Stimulated activated naive B cell treated with anti-CD40 and anti-IgM and Interleukin-4, amounts not matched to agents 10 μg/mL and 1 μg/mL and 100 μg/mL, for 72 hours (primary cell): Measurements from ENCODE around the gene CRISP1.
"Not testable (repeated sequence)": the region's sequence is repeated elsewhere in the genome, so short reads cannot be mapped to it uniquely, and the experiment has no call there.

Experiments
- ATAC-seq, 2 donors: fragments of 150-1000 bp; cut with Tn5 transposase; replicated peaks; 2 replicates each; pipeline ENCODE4 v1.10.0; 2021; ENCODE audit warnings: moderate library complexity in 1 of 2
- DNase-seq: peaks from one replicate; pipeline ENCODE4 v3.0.0; 2021
- H3K27ac Mint-ChIP-seq: one replicate; pipeline ENCODE4 v1.8.0; 2022; ENCODE audit warnings: mild to moderate bottlenecking, mixed read lengths
- H3K27me3 Mint-ChIP-seq, 2 donors: one replicate each; pipeline ENCODE4 v1.8.0; 2022; ENCODE audit warnings: mixed read lengths in 2 of 2
- H3K36me3 Mint-ChIP-seq, 2 donors: one replicate each; pipeline ENCODE4 v1.8.0; 2022; ENCODE audit warnings: mixed read lengths in 2 of 2, mild to moderate bottlenecking in 1 of 2
- H3K4me1 Mint-ChIP-seq, 2 donors: one replicate each; pipeline ENCODE4 v1.8.0; 2022; ENCODE audit warnings: mixed read lengths in 2 of 2, mild to moderate bottlenecking in 1 of 2
- H3K4me3 Mint-ChIP-seq, 2 donors: one replicate each; pipeline ENCODE4 v1.8.0; 2022; ENCODE audit warnings: mild to moderate bottlenecking in 2 of 2, mixed read lengths in 2 of 2, moderate library complexity in 1 of 2
- H3K9me3 Mint-ChIP-seq, 2 donors: one replicate each; pipeline ENCODE4 v1.8.0; 2022; ENCODE audit warnings: mixed read lengths in 2 of 2, mild to moderate bottlenecking in 1 of 2

Gene CRISP1

DNA sequence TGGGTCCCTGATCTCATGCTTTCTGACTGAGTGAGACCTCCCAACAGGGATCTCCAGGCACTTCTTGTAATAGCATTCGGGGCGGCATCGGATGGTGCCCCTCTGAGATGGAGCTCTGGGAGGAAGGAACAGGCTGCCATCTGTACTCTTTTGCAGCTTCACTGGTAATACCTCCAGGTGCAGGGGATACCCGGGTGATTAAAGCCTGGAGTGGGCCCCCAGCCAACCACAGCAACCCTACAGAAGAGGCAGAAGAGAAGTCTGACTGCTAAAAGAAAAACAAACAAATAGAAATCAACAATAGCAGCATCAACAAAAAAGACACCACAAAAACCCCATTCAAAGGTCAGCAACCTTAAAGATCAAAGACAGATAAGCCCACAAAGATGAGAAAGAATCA lies 60.2 kb downstream of the CRISP1 start:
- H3K27me3 Mint-ChIP-seq = no peaks in the 10 kb centered on the region
- DNase-seq (no peak), ATAC-seq (no peak)
- no peaks in the 10 kb centered on the region for H3K4me1 Mint-ChIP-seq
- H3K9me3 Mint-ChIP-seq = peaks cover 7 to 14% of the 10 kb centered on the region in 2 donors
- H3K36me3 Mint-ChIP-seq = no peaks in the 10 kb centered on the region
- no peak overlapping the region for H3K27ac Mint-ChIP-seq
- H3K4me3 Mint-ChIP-seq = no peak overlapping the region

DNA sequence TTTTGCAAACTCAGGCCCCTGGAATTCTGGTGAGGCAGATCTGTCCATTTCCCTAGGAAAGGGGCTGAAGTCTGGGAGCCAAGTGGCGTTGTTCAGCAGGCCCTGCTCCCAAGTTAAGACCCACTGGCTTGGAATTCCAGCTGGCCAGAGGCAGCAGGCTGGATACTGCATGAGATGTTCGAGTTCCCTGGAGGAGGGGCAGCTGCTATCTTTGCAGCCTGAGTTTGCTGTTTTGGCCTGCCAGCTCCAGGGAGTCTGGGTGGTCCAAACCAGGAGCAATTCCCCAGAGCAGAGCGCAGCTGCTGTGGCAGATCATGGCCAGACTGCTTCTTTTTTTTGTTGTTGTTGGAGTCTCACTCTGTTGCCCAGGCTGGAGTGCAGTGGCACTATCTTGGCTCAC lies 61.1 kb downstream of the CRISP1 start:
- no peaks in the 10 kb centered on the region for H3K4me1 Mint-ChIP-seq

DNA sequence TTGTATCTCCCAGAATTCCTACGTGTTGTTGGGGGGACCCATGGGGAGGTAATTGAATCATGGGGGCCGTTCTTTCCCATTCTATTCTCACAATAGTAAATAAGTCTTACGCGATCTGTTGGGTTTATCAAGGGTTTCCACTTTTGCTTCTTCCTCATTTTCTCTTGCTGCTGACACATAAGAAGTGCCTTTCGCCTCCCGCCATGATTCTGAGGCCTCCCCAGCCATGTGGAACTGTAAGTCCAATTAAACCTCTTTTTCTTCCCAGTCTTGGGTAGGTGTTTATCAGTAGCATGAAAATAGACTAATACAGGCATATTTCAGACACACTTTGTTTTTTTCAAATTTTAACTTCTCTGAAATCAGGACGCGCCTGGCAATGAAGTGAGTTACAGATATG lies 64.8 kb downstream of the CRISP1 start:
- Mint-ChIP-seq H3K27ac (no peak overlapping the region), H3K27me3 (no peaks in the 10 kb centered on the region), H3K36me3 (no peaks in the 10 kb centered on the region), H3K4me3 (no peak overlapping the region), H3K4me1 (no peaks in the 10 kb centered on the region), H3K9me3 (peaks cover 4% of the 10 kb centered on the region in 2 donors)
- no peak for ATAC-seq
- no peak for DNase-seq

More for the DNA sequence above, 61.1 kb downstream of the CRISP1 start:
- Mint-ChIP-seq H3K36me3 (no peaks in the 10 kb centered on the region), H3K9me3 (peaks cover 7 to 14% of the 10 kb centered on the region in 2 donors), H3K27ac (no peak overlapping the region), H3K27me3 (no peaks in the 10 kb centered on the region), H3K4me3 (no peak overlapping the region)
- ATAC-seq = no peak
- no peak for DNase-seq

DNA sequence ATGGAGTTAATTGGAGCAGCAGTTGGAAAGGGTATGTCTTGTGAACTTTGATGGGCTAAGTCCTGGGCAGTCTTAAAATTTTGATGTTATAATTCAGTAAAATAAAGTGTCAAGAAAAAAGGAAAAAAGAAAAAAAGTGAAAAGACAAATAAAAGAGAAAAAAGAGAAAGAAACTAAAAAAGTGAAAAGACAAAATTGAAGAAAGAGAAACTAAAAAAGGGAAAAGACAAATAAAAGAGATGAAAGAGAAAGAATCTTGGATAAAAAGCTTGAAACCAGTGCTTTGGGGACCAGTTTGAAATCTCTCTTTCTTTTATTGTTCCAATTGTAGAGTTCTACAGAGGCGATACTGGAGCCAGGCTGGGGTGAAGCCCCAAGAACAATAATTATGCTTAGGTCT lies 67.2 kb downstream of the CRISP1 start:
- no peaks in the 10 kb centered on the region for H3K36me3 Mint-ChIP-seq
- DNase-seq (no peak), ATAC-seq (no peak)
- peaks cover 0 to 6% of the 10 kb centered on the region in 2 donors for H3K9me3 Mint-ChIP-seq
- H3K4me3 Mint-ChIP-seq = no peak overlapping the region
- H3K27me3 Mint-ChIP-seq = no peaks in the 10 kb centered on the region
- no peak overlapping the region for H3K27ac Mint-ChIP-seq
- no peaks in the 10 kb centered on the region for H3K4me1 Mint-ChIP-seq

DNA sequence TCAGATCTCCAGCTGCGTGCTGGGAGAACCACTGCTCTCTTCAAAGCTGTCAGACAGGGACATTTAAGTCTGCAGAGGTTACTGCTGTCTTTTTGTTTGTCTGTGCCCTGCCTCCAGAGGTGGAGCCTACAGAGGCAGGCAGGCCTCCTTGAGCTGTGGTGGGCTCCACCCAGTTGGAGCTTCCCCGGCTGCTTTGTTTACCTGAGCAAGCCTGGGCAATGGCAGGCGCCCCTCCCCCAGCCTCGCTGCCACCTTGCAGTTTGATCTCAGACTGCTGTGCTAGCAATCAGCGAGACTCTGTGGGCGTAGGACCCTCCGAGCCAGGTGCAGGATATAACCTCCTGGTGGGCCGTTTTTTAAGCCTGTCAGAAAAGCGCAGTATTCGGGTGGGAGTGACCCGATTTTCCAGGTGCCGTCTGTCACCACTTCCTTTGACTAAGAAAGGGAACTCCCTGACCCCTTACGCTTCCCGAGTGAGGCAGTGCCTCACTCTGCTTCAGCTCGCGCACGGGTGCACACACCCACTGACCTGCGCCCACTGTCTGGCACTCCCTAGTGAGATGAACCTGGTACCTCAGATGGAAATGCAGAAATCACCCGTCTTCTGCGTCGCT lies 69.4 kb downstream of the CRISP1 start:
- H3K36me3 Mint-ChIP-seq, H3K4me1 Mint-ChIP-seq, DNase-seq, H3K9me3 Mint-ChIP-seq, H3K27me3 Mint-ChIP-seq, H3K4me3 Mint-ChIP-seq, ATAC-seq, H3K27ac Mint-ChIP-seq: not testable (repeated sequence)

DNA sequence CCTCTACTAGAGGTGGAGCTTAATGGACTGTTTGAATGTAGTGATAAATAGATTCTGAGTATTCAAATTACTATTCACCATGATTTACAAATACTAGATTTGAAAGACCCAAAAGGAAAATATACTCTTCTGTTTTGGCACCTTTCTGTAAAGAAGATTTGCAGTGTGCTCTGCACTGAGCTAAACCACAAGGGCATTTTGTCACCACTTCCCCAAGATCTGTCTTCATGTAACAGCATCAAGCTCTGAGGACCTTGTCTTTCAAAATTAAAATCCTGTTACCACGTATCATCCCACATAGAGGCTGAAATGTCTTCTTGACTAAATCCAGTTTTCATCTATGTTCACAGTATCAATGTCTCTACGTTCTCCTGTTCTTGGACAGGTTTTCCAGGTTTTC lies 76.0 kb downstream of the CRISP1 start:
- H3K9me3 Mint-ChIP-seq = peaks cover 0 to 5% of the 10 kb centered on the region in 2 donors

DNA sequence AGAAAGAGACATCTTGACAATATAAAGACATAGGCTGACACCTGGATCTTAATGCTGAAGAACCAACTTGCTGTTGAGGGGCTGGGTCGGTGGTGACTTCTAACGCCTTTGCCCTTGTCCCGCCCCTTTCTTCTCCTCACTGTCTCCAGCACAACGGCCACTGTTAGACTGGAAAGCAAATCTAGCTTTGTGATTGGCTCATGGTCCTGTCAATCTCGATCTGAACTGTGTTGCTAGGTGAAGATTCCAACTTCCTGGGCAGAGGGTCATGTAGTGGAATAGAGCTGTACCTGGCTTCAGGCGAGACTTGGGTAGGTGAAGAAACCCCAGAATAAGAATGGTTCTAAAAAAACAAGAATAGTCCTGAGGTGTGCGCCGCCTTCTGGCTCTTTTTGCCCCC lies 79.2 kb downstream of the CRISP1 start, which contains the start of gene PGK2:
PGK2 (minus strand) TSS at position 110 of the 400 bp plus-strand sequence; CDS start at position 12, 98 bp downstream.
- DNase-seq = no peak
- peaks cover 0 to 3% of the 10 kb centered on the region in 2 donors for H3K9me3 Mint-ChIP-seq
- no peaks in the 10 kb centered on the region for H3K27me3 Mint-ChIP-seq
- no peaks in the 10 kb centered on the region for H3K4me1 Mint-ChIP-seq
- no peak for ATAC-seq
- H3K27ac Mint-ChIP-seq = no peak within 1 kb of the TSS
- H3K36me3 Mint-ChIP-seq = no peaks in the 10 kb centered on the region
- H3K4me3 Mint-ChIP-seq = no peak within 1 kb of the TSS

More for the DNA sequence above, 76.0 kb downstream of the CRISP1 start:
- H3K27ac Mint-ChIP-seq = no peak overlapping the region
- DNase-seq (no peak), ATAC-seq (no peak)
- H3K4me1 Mint-ChIP-seq = no peaks in the 10 kb centered on the region
- no peaks in the 10 kb centered on the region for H3K27me3 Mint-ChIP-seq
- H3K4me3 Mint-ChIP-seq = no peak overlapping the region
- H3K36me3 Mint-ChIP-seq = no peaks in the 10 kb centered on the region

DNA sequence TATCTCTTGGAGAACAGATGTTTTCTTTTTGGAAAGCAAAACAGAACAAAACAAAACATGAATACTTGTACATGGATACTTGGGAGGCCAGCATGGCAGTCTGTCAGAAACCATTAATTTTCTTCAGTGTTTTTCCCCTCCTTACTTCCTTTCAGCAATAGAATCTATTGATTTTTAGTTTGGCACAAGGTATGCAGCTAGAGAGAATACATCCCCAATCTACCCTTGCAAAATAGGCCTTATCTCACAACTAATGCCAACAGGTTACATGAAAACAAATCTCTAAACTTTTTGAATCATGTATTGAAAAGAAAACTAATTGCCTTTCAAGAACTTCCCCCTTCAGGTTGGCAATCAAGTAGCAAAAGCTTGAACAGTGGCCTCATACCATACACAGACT lies 82.1 kb downstream of the CRISP1 start:
- no peak for DNase-seq
- Mint-ChIP-seq H3K27me3 (no peaks in the 10 kb centered on the region), H3K4me1 (no peaks in the 10 kb centered on the region), H3K9me3 (peaks cover 0 to 3% of the 10 kb centered on the region in 2 donors), H3K27ac (no peak overlapping the region), H3K36me3 (no peaks in the 10 kb centered on the region), H3K4me3 (no peak overlapping the region)
- no peak for ATAC-seq
